DLD1 (cell line): ENCODE measurements around the gene HPCA.

Source experiments
- in situ Hi-C: cut with HindIII; loops from 2 replicates; pipeline ENCODE4 v1.10.0; 2017; ENCODE audit warnings: low sequenced_read_pairs

HPCA gene

DNA sequence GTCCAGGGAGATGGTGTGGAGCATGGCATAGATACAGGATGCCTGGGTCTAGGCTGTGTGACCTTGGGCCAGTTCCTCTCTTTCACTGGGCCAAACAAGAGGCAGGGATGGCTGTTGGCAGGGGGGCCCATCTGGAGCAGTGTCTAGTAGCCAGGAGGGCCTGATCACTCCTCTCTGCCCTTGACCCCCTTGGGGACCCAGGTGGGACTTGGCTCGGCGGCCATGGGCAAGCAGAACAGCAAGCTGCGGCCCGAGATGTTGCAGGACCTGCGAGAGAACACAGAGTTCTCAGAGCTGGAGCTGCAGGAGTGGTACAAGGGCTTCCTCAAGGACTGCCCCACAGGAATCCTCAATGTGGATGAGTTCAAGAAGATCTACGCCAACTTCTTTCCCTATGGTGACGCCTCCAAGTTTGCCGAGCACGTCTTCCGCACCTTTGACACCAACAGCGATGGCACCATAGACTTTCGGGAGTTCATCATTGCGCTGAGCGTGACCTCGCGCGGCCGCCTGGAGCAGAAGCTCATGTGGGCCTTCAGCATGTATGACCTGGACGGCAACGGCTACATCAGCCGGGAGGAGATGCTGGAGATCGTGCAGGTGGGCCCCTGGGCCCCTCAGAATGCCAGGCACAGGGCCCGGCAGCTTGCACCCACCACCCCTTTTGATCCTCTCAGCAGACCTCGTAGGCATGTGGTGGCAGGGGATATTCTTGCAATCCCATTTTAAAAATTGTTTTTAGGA is 2.6 kb downstream of the HPCA start:
- in situ Hi-C loops, result no loop called here

DNA sequence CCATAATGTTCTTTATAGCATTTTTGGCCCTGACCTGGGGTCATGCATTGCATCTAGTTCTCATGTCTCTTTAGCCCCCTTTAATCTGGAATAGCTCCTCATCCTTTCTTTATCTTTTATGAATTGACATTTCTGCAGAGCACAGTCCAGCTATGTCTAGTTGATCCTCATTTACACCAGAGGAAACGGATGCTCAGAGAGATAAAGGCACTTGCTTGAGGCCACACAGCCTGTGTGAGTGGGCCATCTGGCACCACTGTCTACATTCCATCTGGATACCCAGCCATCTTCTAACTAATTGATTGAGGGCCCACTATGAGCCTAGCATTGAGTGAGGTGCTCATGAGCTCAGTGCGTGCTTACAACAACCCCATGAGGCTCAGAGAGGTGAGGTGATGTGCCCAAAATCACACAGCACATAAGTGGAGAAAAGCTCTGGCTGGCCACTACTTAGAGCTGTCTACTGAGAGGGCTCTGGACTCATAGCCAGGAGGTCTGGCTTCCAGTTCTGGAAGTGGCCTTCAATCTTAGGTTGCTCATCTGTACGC is 3.5 kb downstream of the HPCA start:
- in situ Hi-C loops, result no loop called here

DNA sequence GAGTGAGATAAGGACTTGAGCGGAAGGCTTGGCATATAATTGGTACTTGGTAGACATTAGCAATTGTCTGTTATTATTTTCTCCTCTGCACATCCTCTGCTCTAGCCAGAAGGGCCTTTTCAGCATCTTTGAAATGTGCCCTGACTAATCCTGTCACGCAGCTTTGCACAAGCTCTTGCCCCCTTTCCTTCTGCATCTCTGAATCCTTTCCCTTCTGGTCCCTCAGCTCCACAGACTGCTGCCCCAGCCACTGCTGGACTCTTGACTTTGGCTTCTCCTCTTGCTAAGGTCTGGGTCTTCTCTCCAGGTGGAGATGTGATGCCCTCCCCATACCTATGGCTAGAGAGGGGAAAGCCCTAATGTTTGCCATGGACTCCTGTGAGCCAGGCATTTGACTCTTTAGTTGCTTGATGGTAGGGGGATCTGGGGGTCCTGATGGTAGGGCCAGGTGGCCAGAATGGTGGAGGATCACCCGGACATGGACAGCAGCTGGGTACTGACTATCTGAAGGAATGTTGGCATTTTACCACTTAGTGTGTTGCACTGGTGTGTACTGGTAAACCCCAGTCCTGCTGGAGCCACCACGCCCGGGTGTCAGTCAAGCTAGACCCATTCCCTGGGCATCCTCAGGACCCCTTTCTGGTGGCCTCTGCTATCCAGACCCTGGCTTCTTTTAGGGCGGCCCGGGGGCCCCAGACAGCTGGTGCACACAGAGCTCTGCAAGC is 4.4 kb downstream of the HPCA start:
- in situ Hi-C loops, result no loop called here

DNA sequence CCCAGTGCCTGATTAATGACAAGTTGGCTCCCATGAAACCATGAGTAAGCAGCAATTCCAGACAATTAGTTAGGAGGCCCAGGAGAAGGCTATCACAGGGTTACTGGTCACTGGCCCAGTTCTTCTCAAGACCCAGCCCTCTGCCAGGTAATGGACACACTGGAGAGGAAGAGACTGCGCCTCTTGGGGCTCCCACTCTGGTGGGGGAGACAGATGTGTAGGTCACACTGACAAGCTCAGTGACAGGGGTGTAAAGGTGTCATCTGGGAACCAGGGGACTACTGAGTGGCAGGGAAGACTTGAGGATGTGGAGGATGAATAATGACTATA is 4.9 kb downstream of the HPCA start:
- in situ Hi-C loops, result no loop called here

DNA sequence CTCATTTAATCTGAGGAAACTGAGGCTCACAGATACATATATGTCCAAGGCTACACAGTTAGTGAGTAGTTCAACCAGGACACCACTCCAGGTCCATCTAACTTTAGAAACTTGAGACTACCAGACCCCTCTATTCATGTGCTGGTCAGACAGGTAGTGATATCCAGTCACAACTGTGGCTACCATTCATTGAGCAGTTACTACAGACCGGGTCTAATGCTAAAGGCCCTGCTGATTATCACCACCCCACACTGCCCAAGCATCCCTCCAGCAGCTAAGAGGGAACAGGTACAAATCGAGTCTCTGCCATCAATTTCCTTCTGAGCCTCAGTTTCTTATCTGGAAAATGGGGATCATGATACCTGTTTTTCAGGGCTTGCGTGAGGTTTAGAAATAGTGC is 5.3 kb downstream of the HPCA start:
- in situ Hi-C loops, result no loop called here

DNA sequence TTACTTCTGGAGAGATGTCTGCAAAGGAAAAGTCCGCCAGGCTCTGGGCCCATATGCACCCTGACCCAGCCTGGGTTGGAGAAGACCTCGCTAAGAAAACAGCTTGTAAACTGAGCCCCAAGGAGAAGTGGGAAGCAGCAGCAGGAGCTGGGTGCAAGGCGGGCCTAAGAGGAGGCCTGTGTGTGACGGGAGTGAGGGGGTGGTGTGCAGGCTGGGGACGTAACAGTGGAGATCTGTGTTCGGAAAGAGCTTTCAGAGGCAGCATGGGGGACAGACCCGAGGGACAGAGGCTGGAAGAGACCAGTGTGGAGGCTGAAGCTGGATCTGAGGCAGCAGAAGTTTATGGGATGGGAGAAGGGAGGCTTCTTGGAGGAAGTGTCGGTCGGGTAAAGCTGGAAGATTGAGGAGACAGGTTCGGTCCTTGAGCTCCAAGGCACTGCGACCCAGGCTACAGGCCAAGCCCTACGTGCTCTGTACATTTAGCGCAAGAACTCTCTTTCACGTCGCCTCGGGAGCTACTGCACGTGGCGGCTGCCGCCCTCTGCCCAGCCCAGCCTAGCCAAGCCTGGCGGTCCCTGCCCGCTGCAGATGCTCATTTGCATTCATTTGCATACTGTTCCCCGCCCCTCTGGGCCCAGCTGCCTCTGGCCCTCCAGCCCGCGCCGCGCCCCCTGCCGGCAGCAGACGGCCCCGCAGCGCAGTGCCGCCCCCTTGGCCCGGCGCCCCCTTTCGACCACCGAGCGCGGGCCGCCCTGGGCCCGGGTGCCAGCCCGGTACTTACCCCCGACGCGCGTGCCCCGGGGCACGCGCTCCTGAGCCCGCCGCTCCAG is 6.3 kb downstream of the HPCA start:
- in situ Hi-C loops, result no loop called here

DNA sequence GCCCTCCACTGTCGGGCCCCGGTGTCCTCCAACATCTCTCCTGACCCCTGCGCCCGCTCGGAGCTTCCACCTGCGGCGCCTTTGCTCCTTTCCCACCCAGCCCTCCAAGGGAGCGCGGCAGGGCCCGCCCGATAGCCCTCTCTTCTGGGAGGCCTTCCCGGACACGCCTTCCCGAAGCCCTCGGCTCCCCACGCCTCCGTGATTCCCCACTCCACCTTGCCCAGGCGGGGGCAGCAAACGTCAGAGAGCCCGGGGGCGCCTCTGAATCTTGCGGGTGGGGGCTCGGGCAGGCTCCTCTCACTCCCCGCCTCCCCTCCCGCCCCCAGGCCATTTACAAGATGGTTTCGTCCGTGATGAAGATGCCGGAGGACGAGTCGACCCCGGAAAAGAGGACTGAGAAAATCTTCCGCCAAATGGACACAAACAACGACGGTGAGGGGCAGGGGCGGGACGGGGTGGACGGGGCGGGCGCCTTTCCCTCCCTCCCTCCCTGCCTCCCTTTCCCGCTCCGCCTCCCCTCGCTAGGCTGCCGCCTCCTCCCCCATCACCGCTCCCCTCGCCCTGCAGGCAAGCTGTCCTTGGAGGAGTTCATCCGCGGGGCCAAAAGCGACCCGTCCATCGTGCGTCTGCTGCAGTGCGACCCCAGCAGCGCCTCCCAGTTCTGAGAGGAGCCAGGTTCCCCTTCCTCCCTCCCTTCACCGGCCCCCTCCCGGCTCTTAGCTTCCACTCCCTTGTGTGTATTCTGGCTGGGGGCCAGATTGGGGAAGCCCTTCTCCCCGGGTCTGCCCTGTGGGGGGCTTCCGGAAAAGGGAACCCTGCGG is 7.1 kb downstream of the HPCA start:
- in situ Hi-C loops, result no loop called here

DNA sequence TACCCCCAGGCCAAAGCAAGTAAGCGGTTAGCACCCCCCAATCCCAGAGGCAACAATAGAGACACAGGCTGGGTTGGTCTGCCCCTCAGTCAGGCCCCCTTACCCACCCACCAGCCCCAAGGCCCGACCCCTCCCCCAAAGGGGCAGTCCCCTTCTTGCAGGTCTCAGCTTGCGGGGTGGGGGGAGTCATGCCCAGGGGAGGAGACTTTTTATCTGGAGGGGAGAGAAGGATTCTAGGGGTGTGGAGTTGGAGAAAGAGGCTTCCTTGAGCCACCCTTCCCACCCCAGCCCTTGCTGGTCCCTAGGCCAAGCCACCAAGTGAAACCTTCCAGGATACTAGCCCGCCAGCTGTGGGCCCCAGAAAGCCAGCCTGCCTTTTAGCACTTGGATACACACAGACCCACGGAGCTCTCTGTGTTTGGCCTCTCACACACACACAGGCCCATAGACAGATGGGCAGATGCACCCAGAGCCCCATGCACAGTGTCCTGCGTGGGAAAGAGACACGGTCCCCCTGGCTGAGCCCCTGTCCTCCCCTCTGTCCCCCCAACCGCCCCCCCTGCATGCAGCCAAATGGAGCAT is 7.8 kb downstream of the HPCA start:
- in situ Hi-C loops, result no loop called here

DNA sequence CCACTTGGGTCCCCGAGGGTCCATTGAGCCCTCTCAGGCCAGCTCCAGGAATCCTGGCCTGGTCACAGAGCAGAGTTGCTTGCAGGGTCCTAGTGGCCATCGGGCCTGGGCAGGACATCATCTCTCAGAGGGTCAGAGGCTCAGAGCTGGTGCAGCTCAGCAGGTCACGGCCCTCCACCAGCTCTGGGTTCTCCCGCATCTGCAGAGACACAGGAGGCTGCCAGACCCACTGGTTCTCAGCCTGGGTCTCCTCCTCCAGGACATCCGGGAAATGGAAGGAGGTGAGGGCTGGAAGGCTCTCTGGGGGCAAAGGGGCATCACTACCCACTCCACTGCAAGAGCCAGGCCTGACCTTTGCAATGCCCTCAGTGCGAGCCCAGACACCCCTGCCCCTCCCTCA is 8.4 kb downstream of the HPCA start:
- in situ Hi-C loops, result no loop called here

DNA sequence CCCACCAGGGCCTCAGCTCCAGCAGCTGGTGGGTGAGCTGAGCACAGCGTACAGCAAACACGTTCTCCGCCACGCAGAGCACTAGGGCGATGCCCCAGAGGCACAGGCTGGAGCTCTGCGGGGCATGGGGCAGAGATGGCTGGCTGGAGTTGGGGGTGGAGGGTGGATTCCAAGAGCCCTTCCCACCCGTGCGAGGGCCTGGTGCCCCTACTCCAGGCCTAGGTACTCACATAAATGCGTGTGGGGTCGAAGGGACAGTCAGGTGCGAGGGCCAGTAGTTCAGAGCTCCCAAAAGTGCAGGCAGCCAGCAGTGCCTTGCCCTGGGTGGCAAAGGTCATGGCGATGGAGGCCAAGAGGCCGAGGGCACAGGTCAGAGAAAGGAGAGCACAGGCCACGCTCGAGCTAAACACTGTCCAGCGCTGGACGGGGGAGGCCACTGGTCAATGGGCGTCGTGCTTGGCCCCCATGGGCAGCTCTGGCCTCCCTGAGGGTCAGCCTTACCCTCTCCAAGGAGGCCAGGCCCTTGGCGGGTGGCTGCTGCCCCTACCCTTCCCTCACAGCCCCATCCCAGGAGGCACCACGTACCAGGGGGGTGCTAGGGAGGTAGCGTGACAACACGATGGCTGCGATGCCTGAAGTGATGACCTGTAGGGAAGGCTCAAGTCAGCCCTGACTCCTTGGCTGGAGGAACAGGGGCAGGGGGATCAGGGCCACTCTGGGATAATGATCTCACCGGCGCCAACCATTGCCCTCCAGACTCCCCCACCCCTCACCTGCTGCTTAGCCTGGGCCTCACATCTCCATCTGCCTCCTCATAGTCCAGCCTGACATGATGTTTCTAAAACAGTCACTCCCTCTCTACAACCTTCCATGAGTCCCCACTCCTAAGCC is 9.3 kb downstream of the HPCA start:
- in situ Hi-C loops, result no loop called here

DNA sequence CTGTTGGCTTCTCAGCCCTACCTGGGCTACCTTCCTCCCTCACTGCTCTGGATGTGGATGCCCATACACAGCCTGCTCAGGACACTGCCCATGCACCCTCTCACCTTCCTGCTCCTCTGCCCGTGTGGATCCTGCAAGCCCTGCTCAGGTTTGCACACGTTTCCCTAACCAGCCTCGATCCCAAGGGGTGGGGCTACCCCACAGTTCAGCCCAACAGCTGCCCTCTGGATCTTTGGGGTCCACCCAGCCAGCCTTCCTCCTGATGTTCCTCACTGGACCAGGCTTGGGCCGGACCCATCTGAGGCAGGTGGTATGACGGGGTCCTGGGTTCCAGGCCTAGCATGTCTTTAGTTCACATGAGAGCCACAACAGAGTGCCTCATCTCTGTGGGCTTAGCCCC is 10.2 kb downstream of the HPCA start:
- in situ Hi-C loops, result no loop called here

DNA sequence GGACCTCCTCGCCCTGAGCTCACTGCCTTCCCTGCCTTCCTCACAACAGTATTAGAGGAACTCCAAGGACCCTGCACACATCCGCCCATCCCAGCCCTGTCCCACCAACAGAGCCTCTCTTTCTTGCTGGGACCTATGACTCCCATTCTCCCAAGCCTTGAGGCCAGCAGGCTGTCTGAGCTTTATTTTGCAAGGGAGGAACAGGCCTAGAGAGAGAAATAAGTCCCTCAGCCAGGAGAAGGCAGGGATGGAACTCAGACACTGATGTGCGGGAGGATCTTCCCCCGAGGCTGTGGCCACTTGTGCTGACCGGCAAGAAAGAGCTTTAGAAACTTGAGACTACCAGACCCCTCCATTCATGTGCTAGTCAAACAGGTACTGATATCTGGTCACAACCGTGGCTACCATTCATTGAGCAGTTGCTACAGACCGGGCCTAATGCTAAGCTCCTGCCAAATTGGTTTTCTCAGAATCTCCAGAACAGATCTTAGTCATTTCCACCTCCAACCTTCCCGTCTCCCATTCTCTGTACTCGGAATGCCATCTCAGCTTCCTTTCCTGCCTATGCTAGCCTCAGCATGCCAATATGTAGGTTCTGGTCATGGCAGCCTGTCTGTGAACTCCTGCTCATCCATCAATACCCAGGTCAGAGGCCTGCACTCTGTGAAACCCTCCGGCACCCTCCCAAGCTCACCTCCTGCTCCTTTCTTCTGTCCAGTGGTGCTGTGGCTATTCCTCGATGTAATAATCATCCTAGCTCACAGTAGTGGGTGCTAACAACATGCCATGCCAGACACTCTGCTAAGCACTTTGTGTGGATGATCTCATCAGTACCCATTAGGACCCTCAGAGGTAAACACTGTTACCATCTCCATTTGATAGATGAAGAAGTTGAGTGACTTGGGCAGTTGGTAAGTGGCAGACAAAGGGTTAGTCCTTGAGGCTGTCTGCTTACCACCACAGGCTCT is 11.1 kb downstream of the HPCA start:
- in situ Hi-C loops, result no loop called here

DNA sequence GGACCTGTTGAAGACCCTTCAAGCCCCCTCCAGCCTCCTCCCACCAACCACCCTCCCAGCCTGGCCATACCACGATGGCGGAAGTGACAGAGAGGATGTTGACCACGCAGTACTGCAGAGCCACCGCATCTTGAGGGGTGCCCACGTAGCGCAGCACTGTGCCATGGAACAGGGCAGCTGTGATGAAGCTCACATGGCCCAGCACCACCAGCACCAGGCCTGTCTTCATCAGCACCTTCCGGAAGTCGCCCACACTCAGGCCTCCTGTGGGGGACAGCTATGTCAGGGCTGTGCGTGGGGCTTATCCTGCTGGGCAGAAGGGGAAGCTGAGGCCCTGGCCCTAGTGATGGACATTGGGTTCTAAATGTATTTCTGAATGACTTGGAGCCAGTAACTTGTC is 11.8 kb downstream of the HPCA start:
- in situ Hi-C loops, result no loop called here

DNA sequence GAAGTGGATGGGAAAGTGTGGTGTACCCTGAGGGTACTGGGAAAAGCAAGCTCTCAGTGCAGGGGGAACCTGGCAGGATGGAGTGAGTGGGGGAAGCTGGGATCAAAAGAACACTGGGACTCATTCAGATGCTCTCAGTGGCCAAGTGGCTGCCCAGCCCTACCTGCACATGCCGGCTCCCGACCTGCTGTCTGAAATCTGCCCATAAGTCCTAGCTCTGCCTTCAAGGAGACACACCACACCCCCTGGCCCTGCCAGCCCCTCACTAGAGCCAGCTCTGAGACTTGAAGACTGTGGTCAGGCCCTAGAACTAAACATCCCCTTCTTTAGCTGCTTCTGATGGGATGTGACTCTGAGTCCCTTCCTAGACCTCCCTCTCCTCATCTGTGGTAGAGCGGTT is 12.7 kb downstream of the HPCA start:
- in situ Hi-C loops, result no loop called here

DNA sequence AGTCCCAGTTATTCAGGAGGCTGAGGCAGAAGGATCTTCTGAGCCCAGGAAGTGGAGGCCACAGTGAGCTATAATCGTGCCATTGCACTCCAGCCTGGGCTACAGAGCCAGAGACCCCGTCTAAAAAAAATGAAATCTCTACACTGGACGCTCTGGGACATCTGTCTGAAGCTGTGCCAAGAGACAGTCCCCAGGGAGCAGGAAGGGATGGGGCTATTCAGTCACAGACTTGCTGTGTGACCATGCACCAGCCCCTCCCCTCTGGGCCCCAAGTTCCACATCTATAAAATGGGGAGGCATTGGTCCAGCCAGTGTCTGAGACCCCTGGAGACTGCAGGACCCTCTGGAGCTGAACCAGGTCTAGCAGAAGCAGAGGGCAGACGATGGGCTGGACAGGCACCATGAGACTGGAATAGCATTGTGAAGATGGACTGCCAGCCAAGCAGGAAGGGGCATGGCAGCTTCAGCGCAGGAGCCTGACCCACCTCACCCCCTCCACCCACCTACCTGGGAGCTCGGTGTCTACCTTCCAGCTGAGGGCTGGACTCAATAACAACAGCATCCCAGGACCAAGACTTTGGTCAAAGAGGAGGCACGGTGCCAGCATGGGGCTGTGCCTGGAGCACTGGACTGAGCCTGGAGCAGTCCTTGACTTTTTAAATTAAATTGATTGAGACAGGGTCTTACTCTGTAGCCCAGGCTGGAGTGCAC is 13.4 kb downstream of the HPCA start:
- in situ Hi-C loops, result no loop called here

DNA sequence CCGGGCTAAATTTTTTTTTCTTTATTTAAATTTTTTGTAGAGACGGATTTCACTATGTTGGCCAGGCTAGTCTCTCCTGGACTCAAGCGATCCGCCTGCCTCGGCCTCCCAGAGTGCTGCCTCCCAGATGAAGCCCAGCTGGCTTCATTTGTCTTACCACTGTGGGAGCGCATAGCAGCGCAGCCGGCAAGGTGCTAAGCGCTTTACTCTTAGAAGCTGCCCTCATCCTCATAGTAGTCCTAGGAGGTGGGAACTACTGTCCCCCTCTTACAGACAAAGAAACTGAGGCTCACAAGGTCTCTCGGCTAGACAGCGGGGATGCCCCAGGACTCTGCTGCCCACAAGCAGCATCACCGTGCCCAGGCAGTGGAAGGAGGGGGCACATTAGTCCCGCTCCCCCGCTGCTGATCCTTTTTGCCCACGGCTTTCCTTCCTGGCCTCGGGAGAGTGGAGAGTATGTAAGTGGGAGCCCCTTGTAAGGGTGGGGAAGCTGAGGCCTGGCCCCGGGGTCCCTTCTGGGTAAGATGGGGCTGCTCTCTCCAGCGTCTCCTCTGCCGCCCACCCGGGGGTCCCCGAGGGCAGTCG is 14.2 kb downstream of the HPCA start:
- in situ Hi-C loops, result no loop called here
